Endothelial cell of umbilical vein (primary cell): ENCODE results near the gene PLD1. TPM values are rescaled to one million over a fixed set of nuclear protein-coding genes. Genes with fewer than 3 reads are reported as not detected.

Experiments used
- BruUV-seq: library from RNA; stranded (reverse); fragments of 400-500 nt; replicated peaks from 2 replicates; lab custom pipeline; 2021; lab: Mats Ljungman, UMichigan
- CTCF ChIA-PET: fragments of 300-600, 350-600 bp; sonication (Branson Sonifier 250); formaldehyde crosslinking; loops from one replicate; lab custom pipeline; 2021; ENCODE audit warnings: antibody characterized with exemption, inconsistent platforms; lab: Charles Lee
- POLR2A ChIA-PET: fragments of 300-600, 350-600 bp; sonication (Branson Sonifier 250); formaldehyde crosslinking; loops from one replicate; lab custom pipeline; 2021; ENCODE audit warnings: antibody characterized with exemption, inconsistent platforms; lab: Charles Lee
- DNase-seq: peaks from one replicate; pipeline ENCODE4 v3.0.0-alpha.2; 2011; ENCODE audit warnings: low read depth, low spot score
- FAIRE-seq: peaks from 2 replicates; lab custom pipeline; 2011; peaks lifted over from hg19 to GRCh38; lab: Jason Lieb, UNC
- H2AFZ ChIP-seq: 2 replicates; pipeline ENCODE4 v1.6.0; 2012; ENCODE audit warnings: low read depth, low read length, control low read depth, inconsistent platforms
- H3K27ac ChIP-seq: 2 replicates; pipeline ENCODE4 v1.5.1; 2011; ENCODE audit warnings: low read depth, mild to moderate bottlenecking, control low read depth, low read length, moderate library complexity; ENCODE audit not compliant: insufficient read depth
- H3K27me3 ChIP-seq, 2 experiments: 2 replicates each; pipeline versions ENCODE4 v1.6.0 to v1.6.1; 2011; ENCODE audit warnings: low read length in 2 of 2, mixed read lengths in 1 of 2; ENCODE audit not compliant: control insufficient read depth in 2 of 2, insufficient read depth in 2 of 2
- H3K36me3 ChIP-seq, 2 experiments: 2 replicates in 1 of 2; 3 replicates in 1 of 2; pipeline ENCODE4 v1.5.1; 2011; ENCODE audit warnings: low read length in 2 of 2, mild to moderate bottlenecking in 1 of 2, moderate library complexity in 1 of 2; ENCODE audit not compliant: control insufficient read depth in 2 of 2, insufficient read depth in 2 of 2; ENCODE audit errors: extremely low read depth in 1 of 2
- H3K4me1 ChIP-seq: 3 replicates; pipeline ENCODE4 v1.5.1; 2011; ENCODE audit warnings: mild to moderate bottlenecking, low read length; ENCODE audit not compliant: control insufficient read depth, insufficient read depth; ENCODE audit errors: extremely low read depth
- H3K4me2 ChIP-seq: 2 replicates; pipeline ENCODE4 v1.6.1; 2011; ENCODE audit warnings: low read length, control low read depth, mixed read lengths; ENCODE audit not compliant: insufficient read depth
- H3K4me3 ChIP-seq, 3 experiments: fragments of 200-600 bp in 1 of 3; sonication (generic), shearing (Covaris generic) in 1 of 3; replicated peaks in 1 of 3; 2 replicates each; pipeline ENCODE4 v1.5.1; 2011 to 2016; ENCODE audit warnings: control low read depth in 3 of 3, low read length in 3 of 3, mild to moderate bottlenecking in 2 of 3, inconsistent platforms in 1 of 3, low read depth in 1 of 3, moderate library complexity in 1 of 3; ENCODE audit not compliant: insufficient read depth in 1 of 3
- H3K79me2 ChIP-seq: 2 replicates; pipeline ENCODE4 v1.6.0; 2012; ENCODE audit warnings: low read length, inconsistent platforms; ENCODE audit not compliant: control insufficient read depth, insufficient read depth
- H3K9ac ChIP-seq: replicated peaks from 2 replicates; pipeline ENCODE3; 2011; ENCODE audit warnings: low read length, control low read depth; ENCODE audit not compliant: insufficient read depth; ENCODE audit errors: extremely low read depth
- H3K9me1 ChIP-seq: replicated peaks from 3 replicates; pipeline ENCODE4 v1.6.0; 2011; ENCODE audit warnings: mild to moderate bottlenecking, low read length; ENCODE audit not compliant: control insufficient read depth, insufficient read depth; ENCODE audit errors: extremely low read depth
- H3K9me3 ChIP-seq: replicated peaks from 2 replicates; pipeline ENCODE4 v1.5.1; 2012; ENCODE audit warnings: low read length, inconsistent platforms; ENCODE audit not compliant: control insufficient read depth, insufficient read depth
- H4K20me1 ChIP-seq: replicated peaks from 2 replicates; pipeline ENCODE3; 2011; ENCODE audit warnings: mild to moderate bottlenecking, low read length; ENCODE audit not compliant: control insufficient read depth, insufficient read depth; ENCODE audit errors: extremely low read depth
- FOS ChIP-seq: IDR thresholded peaks from 2 replicates; pipeline ENCODE4 v1.6.1; 2011; ENCODE audit warnings: mild to moderate bottlenecking, low read length, moderate library complexity, borderline replicate concordance; ENCODE audit not compliant: insufficient read depth
- GATA2 ChIP-seq: IDR thresholded peaks from 2 replicates; pipeline ENCODE4 v1.7.0; 2011; ENCODE audit warnings: low read depth, mild to moderate bottlenecking, moderate library complexity, mixed read lengths, low read length; ENCODE audit not compliant: insufficient read length, insufficient read depth
- JUN ChIP-seq: IDR thresholded peaks from 2 replicates; pipeline ENCODE4 v1.6.1; 2011; ENCODE audit warnings: borderline replicate concordance, low read depth; ENCODE audit not compliant: insufficient read length, insufficient read depth
- MYC ChIP-seq: IDR thresholded peaks from one replicate; pipeline ENCODE4 v1.6.1; 2011; ENCODE audit warnings: mild to moderate bottlenecking, low read depth, low read length
- POLR2A ChIP-seq: IDR thresholded peaks from 2 replicates; pipeline ENCODE4 v1.6.1; 2012; ENCODE audit warnings: low read depth, mild to moderate bottlenecking, control low read depth, low read length
- POLR2AphosphoS5 ChIP-seq: IDR thresholded peaks from 2 replicates; pipeline ENCODE4 v1.6.1; 2012; ENCODE audit warnings: low read depth, mild to moderate bottlenecking, control low read depth, low read length, moderate library complexity; ENCODE audit not compliant: insufficient read depth
- dilution Hi-C: fragments of 300-500 bp; cut with MboI; formaldehyde crosslinking; loops from one replicate; pipeline ENCODE4 v1.15.0; 2019; ENCODE audit warnings: low sequenced_read_pairs; ENCODE audit not compliant: extremely low pct_ligation_motif_present
- intact Hi-C: fragments of 100-400 bp; cut with micrococcal nuclease; formaldehyde crosslinking; loops from one replicate; pipeline ENCODE4 v1.10.0; 2022
- polyA plus RNA-seq, 4 experiments: library from polyadenylated mRNA; depleted of rRNA in 3 of 4; stranded (reverse) in 3 of 4; unstranded in 1 of 4; fragments of >200 nt; gene quantifications; 2 replicates each; pipeline versions ENCODE4 v1.2.1 to v1.2.3, GENCODE V29; 2011 to 2012; ENCODE audit warnings: missing spikeins in 1 of 4
- total RNA-seq: library from RNA; stranded (reverse); gene quantifications from 2 replicates; pipeline ENCODE4 v1.2.3, GENCODE V29; 2021
- TF ChIP-seq, protein P1 (sequence below): IDR thresholded peaks from 2 replicates; pipeline ENCODE4 v1.6.1; 2011; ENCODE audit not compliant: insufficient read depth, insufficient read length
- TF ChIP-seq, protein P2 (sequence below), 2 donors: IDR thresholded peaks; 1 replicate in 1 of 2; 2 replicates in 1 of 2; pipeline ENCODE4 v1.5.1; 2011; ENCODE audit warnings: low read length in 2 of 2, mild to moderate bottlenecking in 2 of 2, moderate library complexity in 2 of 2, control low read depth in 1 of 2, inconsistent platforms in 1 of 2, low read depth in 1 of 2; ENCODE audit not compliant: insufficient read depth in 1 of 2; ENCODE audit errors: extremely low read depth in 1 of 2

Gene PLD1
- total and polyA plus RNA-seq, 2 donors (not counting 3 experiments of a cell fraction or from before 2014, with no cell fraction given), result 42.0 to 108 TPM

DNA sequence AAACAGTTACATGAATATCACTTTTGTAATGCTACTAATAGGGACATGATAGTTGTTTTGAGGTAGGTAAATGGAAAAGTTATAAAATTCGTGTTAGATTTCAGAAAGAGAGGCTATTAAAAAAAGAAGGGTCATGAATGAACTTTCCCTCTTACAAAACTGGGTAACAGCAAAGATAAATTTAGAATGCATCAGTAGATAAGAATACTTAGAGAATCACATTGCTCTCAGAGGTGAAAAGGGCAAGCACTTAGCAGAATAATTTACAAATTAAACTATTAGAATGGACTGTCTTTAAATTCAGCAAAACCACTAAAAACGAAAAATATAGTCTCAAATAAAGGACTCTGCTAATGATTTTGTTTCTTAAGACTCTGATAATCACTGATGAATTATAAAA lies 167.2 kb downstream of the PLD1 start:
- H3K9me1 ChIP-seq, result no peaks in the 10 kb centered on the region
- no peak overlapping the region for H3K4me2 ChIP-seq
- intact Hi-C loops, result loop anchor here (10.0 kb wide), 1 partner anchor 422 kb away; no protein-coding TSS in a partner anchor
- no peaks in the 10 kb centered on the region for H3K79me2 ChIP-seq
- DNase-seq, result no peak
- no peak for FAIRE-seq
- no peaks in the 10 kb centered on the region for H4K20me1 ChIP-seq
- no peak overlapping the region for H3K27ac ChIP-seq
- H3K4me1 ChIP-seq, result peaks cover 3% of the 10 kb centered on the region
- POLR2A ChIA-PET, result no interaction called here
- H3K36me3 ChIP-seq, result peaks cover 5 to 6% of the 10 kb centered on the region in 2 experiments
- TF ChIP-seq, protein P1, sequence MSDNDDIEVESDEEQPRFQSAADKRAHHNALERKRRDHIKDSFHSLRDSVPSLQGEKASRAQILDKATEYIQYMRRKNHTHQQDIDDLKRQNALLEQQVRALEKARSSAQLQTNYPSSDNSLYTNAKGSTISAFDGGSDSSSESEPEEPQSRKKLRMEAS, result no peak
- TF ChIP-seq, protein P2, sequence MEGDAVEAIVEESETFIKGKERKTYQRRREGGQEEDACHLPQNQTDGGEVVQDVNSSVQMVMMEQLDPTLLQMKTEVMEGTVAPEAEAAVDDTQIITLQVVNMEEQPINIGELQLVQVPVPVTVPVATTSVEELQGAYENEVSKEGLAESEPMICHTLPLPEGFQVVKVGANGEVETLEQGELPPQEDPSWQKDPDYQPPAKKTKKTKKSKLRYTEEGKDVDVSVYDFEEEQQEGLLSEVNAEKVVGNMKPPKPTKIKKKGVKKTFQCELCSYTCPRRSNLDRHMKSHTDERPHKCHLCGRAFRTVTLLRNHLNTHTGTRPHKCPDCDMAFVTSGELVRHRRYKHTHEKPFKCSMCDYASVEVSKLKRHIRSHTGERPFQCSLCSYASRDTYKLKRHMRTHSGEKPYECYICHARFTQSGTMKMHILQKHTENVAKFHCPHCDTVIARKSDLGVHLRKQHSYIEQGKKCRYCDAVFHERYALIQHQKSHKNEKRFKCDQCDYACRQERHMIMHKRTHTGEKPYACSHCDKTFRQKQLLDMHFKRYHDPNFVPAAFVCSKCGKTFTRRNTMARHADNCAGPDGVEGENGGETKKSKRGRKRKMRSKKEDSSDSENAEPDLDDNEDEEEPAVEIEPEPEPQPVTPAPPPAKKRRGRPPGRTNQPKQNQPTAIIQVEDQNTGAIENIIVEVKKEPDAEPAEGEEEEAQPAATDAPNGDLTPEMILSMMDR (IDR thresholded peaks at IDR 0.05; ENCODE audit: extremely low read depth in 1 of 2, insufficient read depth in 1 of 2, low read depth in 1 of 2, low read length in 2 of 2), result no peak
- TF ChIP-seq FOS (no peak), POLR2A (no peak), JUN (no peak), MYC (no peak), GATA2 (no peak), POLR2AphosphoS5 (no peak)
- H3K9me3 ChIP-seq, result no peaks in the 10 kb centered on the region
- dilution Hi-C loops, result no loop called here
- H3K9ac ChIP-seq, result no peak overlapping the region
- CTCF ChIA-PET, result interaction anchor here (1.8 to 4.5 kb wide), 2 partner anchors 129 to 187 kb away, joined by 9 to 40 read pairs; no protein-coding TSS in a partner anchor
- no peaks in the 10 kb centered on the region for H3K27me3 ChIP-seq
- no TSS peak for BruUV-seq
- no peak overlapping the region for H3K4me3 ChIP-seq
- H2AFZ ChIP-seq, result no peak overlapping the region
